SK-N-SH (cell line): ENCODE results near the gene GNG11.

ENCODE experiments used
- CTCF ChIP-seq: fragments of 200-600 bp; sonication (generic); IDR thresholded peaks from 2 replicates; pipeline ENCODE4 v1.6.1; 2017; ENCODE audit warnings: antibody characterized with exemption, mild to moderate bottlenecking, moderate library complexity
- EP300 ChIP-seq, 2 experiments: IDR thresholded peaks; 2 replicates each; pipeline versions ENCODE4 v1.4.0 to v1.6.1; 2012; ENCODE audit warnings: borderline replicate concordance in 1 of 2, low read depth in 1 of 2, low read length in 1 of 2
- POLR2AphosphoS5 ChIP-seq: IDR thresholded peaks from 2 replicates; pipeline ENCODE4 v1.6.1; 2012; ENCODE audit warnings: low read depth, low read length
- SMC3 ChIP-seq: IDR thresholded peaks from 2 replicates; pipeline ENCODE4 v1.6.1; 2012; ENCODE audit warnings: low read depth, low read length, improper control_type of control experiment
- YY1 ChIP-seq: IDR thresholded peaks from 2 replicates; pipeline ENCODE4 v1.4.0; 2012; ENCODE audit warnings: low read depth, mild to moderate bottlenecking

GRCh38 chr7:93960986-93961385 lies 39.5 kb downstream of the GNG11 start:
- TF ChIP-seq CTCF = no peak
- TF ChIP-seq EP300 (IDR thresholded peaks at IDR 0.05; ENCODE audit: borderline replicate concordance in 1 of 2, low read depth in 1 of 2, low read length in 1 of 2) = no peak
- no peak for TF ChIP-seq YY1
- no peak for TF ChIP-seq POLR2AphosphoS5
- no peak for TF ChIP-seq SMC3
